ENCODE measurements around the gene RBM26. TPM values are rescaled to one million over a fixed set of nuclear protein-coding genes. Genes with fewer than 3 reads are reported as not detected.

RBM26 gene
- polyA plus RNA-seq, 1 of the 3 experiments (the other 2 are of a cell fraction) = 12.5 TPM

- no peaks in the 10 kb centered on the region for H3K36me3 ChIP-seq (replicated peaks in 1 of 2; ENCODE audit: control insufficient read depth in 1 of 2, insufficient read depth in 2 of 2, low read length in 1 of 2)
- 70% methylated on average over 9 of the region's 9 CpGs for WGBS (ENCODE audit: low lambda C conversion rate)
- no peak overlapping the region for H2AFZ ChIP-seq (ENCODE audit: low read depth)
- H3K4me3 ChIP-seq (ENCODE audit: low read depth in 2 of 2, low read length in 1 of 2) = no peak overlapping the region
- POLR2A ChIA-PET = no interaction called here
- H3K9me3 ChIP-seq = no peaks in the 10 kb centered on the region
- no peak overlapping the region for H3K27ac ChIP-seq (ENCODE audit: low read depth in 2 of 2, low read length in 1 of 2)
- DNase-seq = no peak
- H3K27me3 ChIP-seq (ENCODE audit: insufficient read depth) = no peaks in the 10 kb centered on the region; the same call in 1 of the 2 replicates
- H3K4me1 ChIP-seq (ENCODE audit: control insufficient read depth in 1 of 2, insufficient read depth in 2 of 2, low read depth in 1 of 2, low read length in 1 of 2) = no peaks in the 10 kb centered on the region; a peak in 1 of 4 replicates
- CTCF ChIA-PET = no interaction called here
- no peaks in the 10 kb centered on the region for H3K79me2 ChIP-seq (ENCODE audit: insufficient read depth)
- H4K20me1 ChIP-seq (ENCODE audit: insufficient read depth) = no peaks in the 10 kb centered on the region
- TF ChIP-seq RFX5 (IDR thresholded peaks at IDR 0.05; ENCODE audit: low read length) (no peak), ZBTB33 (IDR thresholded peaks at IDR 0.05; ENCODE audit: borderline replicate concordance, low read depth) (no peak), TAF1 (IDR thresholded peaks at IDR 0.05; ENCODE audit: borderline replicate concordance, low read depth, low read length) (no peak), GATA2 (CRISPR knock-in tag; IDR thresholded peaks at IDR 0.05) (no peak), SIN3A (IDR thresholded peaks at IDR 0.05; ENCODE audit: borderline replicate concordance, low read depth, low read length) (no peak), YY1 (IDR thresholded peaks at IDR 0.05; ENCODE audit: low read depth) (no peak), JUND (IDR thresholded peaks at IDR 0.05) (no peak), NFIC (IDR thresholded peaks at IDR 0.05; ENCODE audit: borderline replicate concordance) (no peak), FOXJ3 (CRISPR knock-in tag; IDR thresholded peaks at IDR 0.05) (no peak), CTCF (IDR thresholded peaks at IDR 0.05) (no peak)
- no peaks in the 10 kb centered on the region for H3K9me2 ChIP-seq
- H3K4me2 ChIP-seq = no peak overlapping the region
- H3F3A ChIP-seq (replicated peaks; ENCODE audit: insufficient read depth) = no peaks in the 10 kb centered on the region
- no peak overlapping the region for H3K9ac ChIP-seq
Observed at GRCh38 chr13:79290595-79291244, 115.3 kb downstream of the RBM26 start.

DNA sequence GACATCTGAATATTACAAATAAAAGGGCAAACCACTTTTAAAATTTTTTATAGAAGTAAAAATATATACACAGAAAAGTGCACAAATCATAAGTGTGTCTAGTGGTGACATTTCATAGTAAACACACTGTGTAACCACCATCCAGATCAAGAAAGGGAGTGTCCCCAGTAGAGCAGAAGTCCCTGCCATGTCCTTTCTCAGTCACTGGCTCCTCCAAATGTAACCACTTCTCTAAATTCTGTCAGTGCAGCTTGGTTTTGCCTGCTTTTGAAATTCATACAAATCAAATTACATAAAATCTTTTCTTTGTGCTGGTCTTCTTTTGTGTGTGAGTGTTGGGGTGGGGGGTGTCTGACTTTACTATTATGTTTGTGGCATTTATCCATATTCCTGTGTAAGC, 116.5 kb downstream of the RBM26 start:
- Histone ChIP-seq H3K4me3 (ENCODE audit: low read depth in 2 of 2, low read length in 1 of 2) (no peak overlapping the region), H3K36me3 (replicated peaks in 1 of 2; ENCODE audit: control insufficient read depth in 1 of 2, insufficient read depth in 2 of 2, low read length in 1 of 2) (no peaks in the 10 kb centered on the region), H3K9me3 (no peaks in the 10 kb centered on the region), H4K20me1 (ENCODE audit: insufficient read depth) (no peaks in the 10 kb centered on the region), H3K9me2 (no peaks in the 10 kb centered on the region), H2AFZ (ENCODE audit: low read depth) (no peak overlapping the region), H3K4me2 (no peak overlapping the region), H3K27ac (ENCODE audit: low read depth in 2 of 2, low read length in 1 of 2) (no peak overlapping the region), H3K79me2 (ENCODE audit: insufficient read depth) (no peaks in the 10 kb centered on the region), H3K9ac (no peak overlapping the region), H3K27me3 (ENCODE audit: insufficient read depth) (no peaks in the 10 kb centered on the region; the same call in 1 of the 2 replicates), H3F3A (replicated peaks; ENCODE audit: insufficient read depth) (no peaks in the 10 kb centered on the region), H3K4me1 (ENCODE audit: control insufficient read depth in 1 of 2, insufficient read depth in 2 of 2, low read depth in 1 of 2, low read length in 1 of 2) (no peaks in the 10 kb centered on the region; a peak in 1 of 4 replicates)
- ChIA-PET CTCF (interaction anchor here (0.7 kb wide), 1 partner anchor 311 kb away, joined by 3 read pairs; no protein-coding TSS in a partner anchor), POLR2A (no interaction called here)
- DNase-seq = no peak
- TF ChIP-seq GABPA (IDR thresholded peaks at IDR 0.05; ENCODE audit: low read depth) = no peak

Measured in SK-N-SH (cell line).